ENCODE results near the gene PANK2. TPM values are rescaled to one million over a fixed set of nuclear protein-coding genes. Genes with fewer than 3 reads are reported as not detected.

Gene PANK2
- total RNA-seq, 2 donors from 2014 or later: 58.3 to 113 TPM

GRCh38 chr20:3973705-3974104 lies 84.5 kb downstream of the PANK2 start:
- no peak for TF ChIP-seq CTCF (IDR thresholded peaks at IDR 0.05)

GRCh38 chr20:3976511-3976910 lies 87.3 kb downstream of the PANK2 start:
- Histone ChIP-seq H3K9me3 (no peaks in the 10 kb centered on the region), H3K4me1 (ENCODE audit: control insufficient read depth in 1 of 2, low read depth in 2 of 2) (peaks cover 20 to 35% of the 10 kb centered on the region in 2 donors), H3K36me3 (no peaks in the 10 kb centered on the region), H3K27me3 (replicated peaks; ENCODE audit: insufficient read depth) (no peaks in the 10 kb centered on the region), H3K27ac (no peak overlapping the region), H3K4me3 (no peak overlapping the region)
- DNase-seq (ENCODE audit: low spot score) (no peak), ATAC-seq (ENCODE audit: insufficient number of reproducible peaks, low FRiP score, low read depth) (no peak)
- no peak for TF ChIP-seq CTCF (IDR thresholded peaks at IDR 0.05)

More at GRCh38 chr20:3973705-3974104, 84.5 kb downstream of the PANK2 start:
- no peaks in the 10 kb centered on the region for H3K36me3 ChIP-seq
- H3K27me3 ChIP-seq (replicated peaks; ENCODE audit: insufficient read depth): no peaks in the 10 kb centered on the region
- H3K4me3 ChIP-seq: no peak overlapping the region
- DNase-seq (ENCODE audit: low spot score) (no peak), ATAC-seq (ENCODE audit: insufficient number of reproducible peaks, low FRiP score, low read depth) (no peak)
- no peaks in the 10 kb centered on the region for H3K9me3 ChIP-seq
- H3K4me1 ChIP-seq (ENCODE audit: control insufficient read depth in 1 of 2, low read depth in 2 of 2): peaks cover 16 to 23% of the 10 kb centered on the region in 2 donors
- no peak overlapping the region for H3K27ac ChIP-seq

Other genes starting within 250 kb of the PANK2 start
- not detected for gene GFRA4, start 226.0 kb upstream of the PANK2 start, total RNA-seq
- 100 to 1,000 TPM; 113 to 177 TPM for gene ADAM33, start 207.4 kb upstream of the PANK2 start, total RNA-seq
- gene SIGLEC1, start 176.8 kb upstream of the PANK2 start, total RNA-seq: 10 to 100 TPM; 12.2 to 45.5 TPM
- gene HSPA12B, start 156.7 kb upstream of the PANK2 start, total RNA-seq: 1 to 10 TPM; 4.6 to 6.5 TPM
- gene ADISSP, start 121.6 kb upstream of the PANK2 start, total RNA-seq: 10 to 100 TPM in 1 of 2 donors, 1 to 10 TPM in 1; 7.8 to 20.4 TPM
- under 1 TPM in 1 of 2 donors, not detected in 1; 0.27 TPM for gene SPEF1, start 107.9 kb upstream of the PANK2 start, total RNA-seq
- gene CENPB, start 102.6 kb upstream of the PANK2 start, total RNA-seq: 100 to 1,000 TPM in 1 of 2 donors, 10 to 100 TPM in 1; 97.2 to 114 TPM
- gene CDC25B, start 93.1 kb upstream of the PANK2 start, total RNA-seq: 10 to 100 TPM; 28.4 to 41.8 TPM
- 10 to 100 TPM; 12.3 to 18.0 TPM for gene AP5S1, start 68.8 kb upstream of the PANK2 start, total RNA-seq
- gene MAVS, start 42.6 kb upstream of the PANK2 start, total RNA-seq: 10 to 100 TPM; 35.2 to 42.1 TPM
- 10 to 100 TPM; 34.0 to 73.4 TPM for gene RNF24, start 126.2 kb downstream of the PANK2 start, total RNA-seq